Measurements from ENCODE around the gene SCAANT1. TPM values are rescaled to one million over a fixed set of nuclear protein-coding genes. Genes with fewer than 3 reads are reported as not detected.

Gene SCAANT1
- total and polyA plus RNA-seq, 9 donors: not detected

DNA sequence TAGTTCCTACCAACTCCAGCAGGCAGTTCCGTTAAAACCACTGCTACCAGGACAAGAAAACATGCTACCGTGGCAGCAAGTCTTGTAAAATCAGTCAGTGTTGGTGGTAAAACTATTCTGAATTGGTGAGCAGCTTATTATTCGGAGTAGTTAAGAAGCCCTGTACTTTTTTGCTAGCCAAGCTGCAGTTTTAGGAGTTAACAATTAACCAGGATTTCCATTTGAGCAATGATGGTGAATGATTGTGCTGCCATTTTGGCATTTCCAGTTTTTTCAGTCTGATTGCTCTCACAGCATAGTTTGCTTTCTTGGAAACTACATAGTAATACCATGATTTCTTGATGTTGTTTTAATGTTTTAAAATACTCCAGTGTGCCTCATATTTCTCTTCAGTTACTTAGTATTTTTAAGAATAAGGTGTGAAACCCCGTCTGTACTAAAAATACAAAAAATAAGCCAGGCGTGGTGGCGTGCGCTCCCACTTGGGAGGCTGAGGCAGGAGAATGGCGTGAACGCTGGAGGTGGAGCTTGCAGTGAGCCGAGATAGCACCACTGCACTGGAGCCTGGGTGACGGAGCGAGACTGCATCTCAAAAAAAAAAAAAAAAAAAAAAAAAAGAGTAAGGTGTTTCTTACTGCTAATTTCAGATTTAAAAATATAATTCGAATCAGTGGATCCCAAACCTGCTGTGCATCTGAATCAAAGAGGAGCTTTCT is 43.8 kb upstream of the SCAANT1 start:
- Histone ChIP-seq H3K36me3 (no peaks in the 10 kb centered on the region), H3K9me3 (no peaks in the 10 kb centered on the region), H3K4me3 (no peak overlapping the region), H3K4me1 (ENCODE audit: insufficient read depth) (no peaks in the 10 kb centered on the region), H3K27me3 (no peaks in the 10 kb centered on the region), H3K27ac (no peak overlapping the region)
- DNase-seq: no peak
- intact Hi-C loops (cut with DNase I): no loop called here
- WGBS, 3 donors: 92 to 97% (median 96%) methylated on average over 13 of the region's 13 CpGs
- no peak for TF ChIP-seq POLR2A (IDR thresholded peaks at IDR 0.05)
- TF ChIP-seq EP300 (IDR thresholded peaks at IDR 0.05): no peak
- TF ChIP-seq, protein P1, sequence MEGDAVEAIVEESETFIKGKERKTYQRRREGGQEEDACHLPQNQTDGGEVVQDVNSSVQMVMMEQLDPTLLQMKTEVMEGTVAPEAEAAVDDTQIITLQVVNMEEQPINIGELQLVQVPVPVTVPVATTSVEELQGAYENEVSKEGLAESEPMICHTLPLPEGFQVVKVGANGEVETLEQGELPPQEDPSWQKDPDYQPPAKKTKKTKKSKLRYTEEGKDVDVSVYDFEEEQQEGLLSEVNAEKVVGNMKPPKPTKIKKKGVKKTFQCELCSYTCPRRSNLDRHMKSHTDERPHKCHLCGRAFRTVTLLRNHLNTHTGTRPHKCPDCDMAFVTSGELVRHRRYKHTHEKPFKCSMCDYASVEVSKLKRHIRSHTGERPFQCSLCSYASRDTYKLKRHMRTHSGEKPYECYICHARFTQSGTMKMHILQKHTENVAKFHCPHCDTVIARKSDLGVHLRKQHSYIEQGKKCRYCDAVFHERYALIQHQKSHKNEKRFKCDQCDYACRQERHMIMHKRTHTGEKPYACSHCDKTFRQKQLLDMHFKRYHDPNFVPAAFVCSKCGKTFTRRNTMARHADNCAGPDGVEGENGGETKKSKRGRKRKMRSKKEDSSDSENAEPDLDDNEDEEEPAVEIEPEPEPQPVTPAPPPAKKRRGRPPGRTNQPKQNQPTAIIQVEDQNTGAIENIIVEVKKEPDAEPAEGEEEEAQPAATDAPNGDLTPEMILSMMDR (IDR thresholded peaks at IDR 0.05): no peak

DNA sequence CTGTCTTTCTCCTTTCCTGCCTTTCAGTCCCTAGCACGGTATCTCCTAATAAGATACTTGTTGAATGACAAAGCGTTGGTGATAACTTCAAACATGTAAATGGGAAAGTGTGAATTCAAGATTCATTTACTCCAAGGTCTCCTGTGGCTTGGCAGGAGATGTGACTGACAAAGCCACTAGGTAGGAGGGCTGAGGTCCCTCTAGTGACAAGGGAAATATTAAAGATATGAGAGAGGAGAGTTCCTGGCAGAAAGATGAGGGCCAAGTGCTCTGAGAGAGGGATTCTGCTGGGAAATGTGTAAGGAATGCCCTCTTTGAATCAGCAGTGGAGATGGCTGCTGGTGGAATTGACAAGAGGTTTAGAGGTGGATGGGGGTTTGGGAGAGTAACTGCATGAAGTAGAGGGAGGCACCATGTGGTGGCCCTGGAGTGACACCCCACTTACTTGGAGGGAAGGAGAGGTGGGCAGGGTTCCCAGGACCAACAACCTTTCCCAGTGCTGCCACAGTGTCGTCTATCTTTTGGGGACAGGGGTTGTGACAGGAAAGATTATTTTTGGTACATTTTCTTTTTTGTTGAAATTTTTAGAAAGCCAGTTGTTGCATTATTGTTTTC is 43.0 kb upstream of the SCAANT1 start:
- TF ChIP-seq EP300 (IDR thresholded peaks at IDR 0.05): no peak
- TF ChIP-seq, protein P1 (IDR thresholded peaks at IDR 0.05): no peak
- no peak for TF ChIP-seq POLR2A (IDR thresholded peaks at IDR 0.05)
- intact Hi-C loops (cut with DNase I): no loop called here
- Histone ChIP-seq H3K4me1 (ENCODE audit: insufficient read depth) (no peaks in the 10 kb centered on the region), H3K36me3 (no peaks in the 10 kb centered on the region), H3K27me3 (no peaks in the 10 kb centered on the region), H3K9me3 (no peaks in the 10 kb centered on the region), H3K27ac (no peak overlapping the region), H3K4me3 (no peak overlapping the region)
- no peak for DNase-seq
- WGBS, 3 donors: 94 to 95% (median 95%) methylated on average over 3 of the region's 3 CpGs

DNA sequence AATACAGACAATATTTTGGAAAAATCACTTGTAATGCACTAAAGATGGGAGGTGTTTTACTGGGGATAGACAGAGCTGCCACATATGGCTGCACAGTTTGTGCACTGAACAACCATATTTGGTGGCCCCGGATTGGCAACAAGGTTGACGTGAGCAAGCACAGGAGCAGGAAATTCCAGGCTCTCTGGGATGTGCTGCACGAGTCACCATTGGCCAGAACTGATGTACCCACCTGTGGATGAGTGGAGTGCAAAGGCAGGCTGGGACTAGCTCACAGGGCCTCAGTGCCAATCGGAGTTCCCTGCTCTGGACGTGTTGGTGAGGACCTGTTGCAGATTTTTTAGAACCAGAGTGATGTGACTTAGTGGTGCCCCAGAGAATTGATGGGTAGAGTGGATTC is 42.0 kb upstream of the SCAANT1 start:
- H3K4me1 ChIP-seq (ENCODE audit: insufficient read depth): no peaks in the 10 kb centered on the region
- H3K36me3 ChIP-seq: no peaks in the 10 kb centered on the region
- intact Hi-C loops (cut with DNase I): no loop called here
- no peak overlapping the region for H3K27ac ChIP-seq
- DNase-seq: no peak
- H3K27me3 ChIP-seq: no peaks in the 10 kb centered on the region
- H3K4me3 ChIP-seq: no peak overlapping the region
- no peaks in the 10 kb centered on the region for H3K9me3 ChIP-seq
- TF ChIP-seq EP300 (IDR thresholded peaks at IDR 0.05): no peak
- TF ChIP-seq, protein P1 (IDR thresholded peaks at IDR 0.05): no peak
- no peak for TF ChIP-seq POLR2A (IDR thresholded peaks at IDR 0.05)
- WGBS, 3 donors: 93 to 98% (median 96%) methylated on average over 5 of the region's 5 CpGs

DNA sequence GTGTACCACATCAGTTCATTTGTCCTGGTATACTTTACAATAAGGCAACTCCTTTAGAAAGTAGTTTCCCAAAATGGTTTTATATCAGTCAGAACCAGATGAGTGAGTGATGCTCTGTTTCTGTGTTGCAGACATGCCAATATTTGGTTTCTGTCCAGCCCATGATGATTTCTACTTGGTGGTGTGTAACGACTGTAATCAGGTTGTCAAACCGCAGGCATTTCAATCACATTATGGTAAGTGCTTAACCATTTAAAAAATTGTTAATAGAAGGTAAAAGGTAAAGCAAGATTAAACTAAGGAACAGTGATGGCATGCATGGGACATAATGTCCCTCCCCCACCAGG is 40.0 kb upstream of the SCAANT1 start:
- Histone ChIP-seq H3K9me3 (no peaks in the 10 kb centered on the region), H3K27me3 (no peaks in the 10 kb centered on the region), H3K4me1 (ENCODE audit: insufficient read depth) (no peaks in the 10 kb centered on the region), H3K27ac (no peak overlapping the region), H3K36me3 (no peaks in the 10 kb centered on the region), H3K4me3 (no peak overlapping the region)
- TF ChIP-seq EP300 (IDR thresholded peaks at IDR 0.05) (no peak), POLR2A (IDR thresholded peaks at IDR 0.05) (no peak)
- TF ChIP-seq, protein P1 (IDR thresholded peaks at IDR 0.05): no peak
- WGBS, 3 donors: 89 to 97% (median 95%) methylated on average over 2 of the region's 2 CpGs
- intact Hi-C loops (cut with DNase I): no loop called here
- DNase-seq: no peak
